A673 (cell line): ENCODE measurements around the gene MGAT5B. TPM values are rescaled to one million over a fixed set of nuclear protein-coding genes. Genes with fewer than 3 reads are reported as not detected.

Source experiments
- Bru-seq: library from RNA; stranded (reverse); fragments of 400-500 nt; gene quantifications from one replicate; lab custom pipeline; 2021; lab: Mats Ljungman, UMichigan
- BruChase-seq, 2 experiments: library from RNA; stranded (reverse); fragments of 400-500 nt; gene quantifications; one replicate each; lab custom pipeline; 2021; lab: Mats Ljungman, UMichigan
- BruUV-seq: library from RNA; stranded (reverse); fragments of 400-500 nt; replicated peaks from 2 replicates; lab custom pipeline; 2021; lab: Mats Ljungman, UMichigan
- CTCF ChIA-PET: fragments of 300-600 bp; sonication (Branson Sonifier 250); formaldehyde crosslinking; loops from one replicate; lab custom pipeline; 2022; ENCODE audit warnings: antibody characterized with exemption; lab: Charles Lee
- POLR2A ChIA-PET: fragments of 300-600 bp; sonication (Branson Sonifier 250); formaldehyde crosslinking; loops from one replicate; lab custom pipeline; 2022; ENCODE audit warnings: antibody characterized with exemption; ENCODE audit not compliant: low non-redundant PET; lab: Charles Lee
- DNase-seq: peaks from one replicate; pipeline ENCODE4 v3.0.0-alpha.2; 2015; ENCODE audit warnings: low spot score
- H3K27ac ChIP-seq: fragments of 200-600 bp; sonication (generic); 2 replicates; pipeline ENCODE4 v1.5.1; 2016; ENCODE audit warnings: mixed run types, low read depth, mild to moderate bottlenecking, mixed read lengths, antibody characterized with exemption, low read length; ENCODE audit not compliant: poor library complexity, severe bottlenecking
- H3K27me3 ChIP-seq: fragments of 200-600 bp; sonication (generic); replicated peaks from 2 replicates; pipeline ENCODE4 v1.6.1; 2017; ENCODE audit warnings: mixed run types, low read depth, mild to moderate bottlenecking, mixed read lengths, antibody characterized with exemption, low read length; ENCODE audit not compliant: insufficient read depth, poor library complexity
- H3K36me3 ChIP-seq: fragments of 200-600 bp; sonication (generic); 2 replicates; pipeline ENCODE4 v1.6.1; 2016; ENCODE audit warnings: mixed run types, mild to moderate bottlenecking, mixed read lengths, antibody characterized with exemption, low read length; ENCODE audit not compliant: insufficient read depth, poor library complexity, severe bottlenecking
- H3K4me1 ChIP-seq: fragments of 200-600 bp; sonication (generic); 2 replicates; pipeline ENCODE4 v1.6.1; 2017; ENCODE audit warnings: mixed run types, mild to moderate bottlenecking, mixed read lengths, antibody characterized with exemption, low read length; ENCODE audit not compliant: insufficient read depth, poor library complexity, severe bottlenecking
- H3K4me3 ChIP-seq: fragments of 200-600 bp; sonication (generic); 2 replicates; pipeline ENCODE4 v1.5.1; 2016; ENCODE audit warnings: low read depth, mixed run types, mild to moderate bottlenecking, mixed read lengths, low read length; ENCODE audit not compliant: poor library complexity, severe bottlenecking
- H3K9me3 ChIP-seq: fragments of 200-600 bp; sonication (generic); 2 replicates; pipeline ENCODE4 v1.6.1; 2016; ENCODE audit warnings: mixed run types, low read depth, mild to moderate bottlenecking, mixed read lengths, antibody characterized with exemption, low read length; ENCODE audit not compliant: poor library complexity, severe bottlenecking
- CTCF ChIP-seq: fragments of 300-800, 200-600 bp; sonication (generic); conservative IDR thresholded peaks from 2 replicates; pipeline ENCODE4 v1.5.1; 2017; ENCODE audit warnings: low read depth, mild to moderate bottlenecking, antibody characterized with exemption, low read length, moderate library complexity, mixed read lengths
- EZH2 ChIP-seq: fragments of 200-600 bp; sonication (generic); IDR thresholded peaks from 2 replicates; pipeline ENCODE4 v1.6.1; 2017; ENCODE audit warnings: borderline replicate concordance, low read depth, mild to moderate bottlenecking, mixed read lengths, antibody characterized with exemption, low read length; ENCODE audit not compliant: poor library complexity, severe bottlenecking
- intact Hi-C: fragments of 100-400 bp; cut with micrococcal nuclease; formaldehyde crosslinking; loops from one replicate; pipeline ENCODE4 v1.10.0; 2022; ENCODE audit not compliant: unreplicated experiment
- long read RNA-seq: library from polyadenylated mRNA; stranded (forward); transcript quantifications from one replicate; pipeline ENCODE4 v2.0.0, GENCODE V29; 2022
- total RNA-seq: library from RNA; stranded (reverse); gene quantifications from 2 replicates; pipeline ENCODE4 v1.2.3, GENCODE V29; 2021

Gene MGAT5B, protein sequence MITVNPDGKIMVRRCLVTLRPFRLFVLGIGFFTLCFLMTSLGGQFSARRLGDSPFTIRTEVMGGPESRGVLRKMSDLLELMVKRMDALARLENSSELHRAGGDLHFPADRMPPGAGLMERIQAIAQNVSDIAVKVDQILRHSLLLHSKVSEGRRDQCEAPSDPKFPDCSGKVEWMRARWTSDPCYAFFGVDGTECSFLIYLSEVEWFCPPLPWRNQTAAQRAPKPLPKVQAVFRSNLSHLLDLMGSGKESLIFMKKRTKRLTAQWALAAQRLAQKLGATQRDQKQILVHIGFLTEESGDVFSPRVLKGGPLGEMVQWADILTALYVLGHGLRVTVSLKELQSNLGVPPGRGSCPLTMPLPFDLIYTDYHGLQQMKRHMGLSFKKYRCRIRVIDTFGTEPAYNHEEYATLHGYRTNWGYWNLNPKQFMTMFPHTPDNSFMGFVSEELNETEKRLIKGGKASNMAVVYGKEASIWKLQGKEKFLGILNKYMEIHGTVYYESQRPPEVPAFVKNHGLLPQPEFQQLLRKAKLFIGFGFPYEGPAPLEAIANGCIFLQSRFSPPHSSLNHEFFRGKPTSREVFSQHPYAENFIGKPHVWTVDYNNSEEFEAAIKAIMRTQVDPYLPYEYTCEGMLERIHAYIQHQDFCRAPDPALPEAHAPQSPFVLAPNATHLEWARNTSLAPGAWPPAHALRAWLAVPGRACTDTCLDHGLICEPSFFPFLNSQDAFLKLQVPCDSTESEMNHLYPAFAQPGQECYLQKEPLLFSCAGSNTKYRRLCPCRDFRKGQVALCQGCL
- total RNA-seq (1.1 and 3.7 TPM in 2 replicates), Bru-seq, nascent RNA (percentile 27 among the genes with signal in this experiment), BruChase-seq, experiment 1, labeled RNA remaining after a 2-hour chase (percentile 34 among the genes with signal in this experiment), BruChase-seq, experiment 2, labeled RNA remaining after a 6-hour chase (percentile 31 among the genes with signal in this experiment)
- long read RNA-seq, partial matches to known transcripts, result 0 of 1 reads
- long read RNA-seq, other reads (novel, unspliced or antisense), result 1 of 1 reads

DNA sequence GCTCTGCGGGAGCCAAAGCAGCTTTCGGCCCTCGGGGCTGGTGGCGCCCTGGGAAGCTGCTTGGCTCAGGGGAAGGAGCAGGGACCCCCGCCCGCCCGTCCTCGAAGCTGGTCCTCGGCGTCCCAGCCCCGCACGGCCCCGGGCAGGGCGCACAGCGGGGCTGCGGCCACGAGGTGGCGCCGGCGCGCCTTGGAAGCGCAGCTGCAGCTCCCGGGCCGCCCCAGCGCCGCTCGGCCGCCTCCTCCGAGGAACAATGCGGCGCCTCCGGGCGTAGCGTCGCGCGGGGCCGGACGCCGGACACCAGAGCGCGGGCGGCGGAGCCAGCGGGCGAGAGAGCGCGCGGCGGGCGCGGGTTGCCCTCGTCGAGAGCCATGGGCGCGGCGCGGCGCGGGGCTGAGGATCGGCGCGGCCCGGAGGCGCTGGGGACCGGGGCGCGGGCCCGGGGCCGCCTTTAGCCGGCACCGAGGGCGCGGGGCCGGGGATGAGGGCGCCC is at the start of gene MGAT5B:
MGAT5B (plus strand) TSS at position 229 of the 493 bp plus-strand sequence. CDS start 626 bp downstream, outside the sequence.
- BruUV-seq, result no TSS peak
- DNase-seq, result peak; percentile 81
- H3K27me3 ChIP-seq, result peaks cover 17% of the 10 kb centered on the region
- CTCF ChIA-PET, result interaction anchor here (0.5 to 1.7 kb wide), 6 partner anchors 22 to 399 kb away, joined by 3 to 28 read pairs (median 3); no protein-coding TSS in a partner anchor
- intact Hi-C loops, result loop anchor here (1.0 to 10.0 kb wide), 2 partner anchors 188 to 377 kb away; no protein-coding TSS in a partner anchor
- H3K4me1 ChIP-seq, result peaks cover 9% of the 10 kb centered on the region
- H3K4me3 ChIP-seq, result peak within 1 kb of the TSS; percentile 44
- H3K27ac ChIP-seq, result no peak within 1 kb of the TSS
- TF ChIP-seq EZH2 (no peak), CTCF (peak; percentile 59)
- no peaks in the 10 kb centered on the region for H3K36me3 ChIP-seq
- POLR2A ChIA-PET, result interaction anchor here (1.0 kb wide), 1 partner anchor 188 kb away, joined by 3 read pairs; no protein-coding TSS in a partner anchor
- no peaks in the 10 kb centered on the region for H3K9me3 ChIP-seq

GRCh38 chr17:76820039-76820438 is 48.2 kb upstream of the MGAT5B start:
- H3K27me3 ChIP-seq, result no peaks in the 10 kb centered on the region
- H3K4me1 ChIP-seq, result peaks cover 16% of the 10 kb centered on the region
- no peak overlapping the region for H3K27ac ChIP-seq
- TF ChIP-seq EZH2 (no peak), CTCF (no peak)
- no TSS peak for BruUV-seq
- intact Hi-C loops, result no loop called here
- ChIA-PET CTCF (no interaction called here), POLR2A (no interaction called here)
- H3K36me3 ChIP-seq, result no peaks in the 10 kb centered on the region
- DNase-seq, result peak; percentile 49
- H3K9me3 ChIP-seq, result no peaks in the 10 kb centered on the region
- H3K4me3 ChIP-seq, result no peak overlapping the region

- Histone ChIP-seq H3K4me3 (no peak overlapping the region), H3K27me3 (no peaks in the 10 kb centered on the region), H3K9me3 (no peaks in the 10 kb centered on the region), H3K4me1 (peaks cover 16% of the 10 kb centered on the region), H3K36me3 (no peaks in the 10 kb centered on the region), H3K27ac (no peak overlapping the region)
- ChIA-PET POLR2A (no interaction called here), CTCF (no interaction called here)
- no peak for DNase-seq
- TF ChIP-seq CTCF (no peak), EZH2 (no peak)
- no TSS peak for BruUV-seq
- intact Hi-C loops, result no loop called here
Measured at GRCh38 chr17:76820561-76820960, 47.6 kb upstream of the MGAT5B start.
